Cardiac fibroblast (primary cell): ENCODE measurements around the gene GLI3.
A peak's percentile ranks its signal among the peaks of the same experiment; 100 is the strongest.

ENCODE experiments used
- DNase-seq, 2 donors: peaks; one replicate each; pipeline versions ENCODE4 v3.0.0 to v3.0.0-alpha.2; 2010; ENCODE audit warnings: low read depth in 2 of 2
- H3K4me3 ChIP-seq, 2 donors: replicated peaks in 1 of 2; 1 replicate in 1 of 2; 2 replicates in 1 of 2; pipeline ENCODE4 v1.5.1; 2011; ENCODE audit warnings: low read depth in 2 of 2, low read length in 2 of 2, mild to moderate bottlenecking in 2 of 2, moderate library complexity in 1 of 2
- TF ChIP-seq, protein P1 (sequence below): IDR thresholded peaks from one replicate; pipeline ENCODE4 v1.5.1; 2011; ENCODE audit warnings: low read depth, mild to moderate bottlenecking, low read length, inconsistent platforms

Gene GLI3

DNA sequence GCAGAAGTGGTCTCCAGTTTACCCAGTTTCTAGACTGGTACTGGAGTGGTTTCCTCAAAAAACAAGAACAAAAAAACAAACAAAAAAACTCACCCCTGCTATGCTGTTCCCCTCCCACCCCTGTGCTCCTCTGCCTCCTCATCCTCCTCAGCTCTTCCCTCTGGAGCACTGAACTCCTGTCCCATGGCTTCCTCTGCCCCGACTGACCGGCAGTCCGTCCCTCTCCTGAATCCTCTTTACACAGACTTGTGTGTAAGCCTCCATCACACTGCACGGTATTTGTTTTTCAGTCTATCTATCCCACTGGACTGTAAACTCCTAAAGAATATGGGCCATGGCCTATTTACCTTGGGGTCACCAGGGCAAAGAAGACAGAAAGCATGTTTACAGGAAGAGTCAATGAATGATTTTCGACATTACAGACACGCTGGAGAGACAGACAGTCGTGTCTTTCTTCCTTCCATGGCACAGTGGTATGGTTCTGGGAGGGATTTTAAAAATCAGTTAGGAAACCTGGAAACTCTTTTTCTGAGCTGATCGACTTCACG, 265.3 kb downstream of the GLI3 start:
- TF ChIP-seq, protein P1, sequence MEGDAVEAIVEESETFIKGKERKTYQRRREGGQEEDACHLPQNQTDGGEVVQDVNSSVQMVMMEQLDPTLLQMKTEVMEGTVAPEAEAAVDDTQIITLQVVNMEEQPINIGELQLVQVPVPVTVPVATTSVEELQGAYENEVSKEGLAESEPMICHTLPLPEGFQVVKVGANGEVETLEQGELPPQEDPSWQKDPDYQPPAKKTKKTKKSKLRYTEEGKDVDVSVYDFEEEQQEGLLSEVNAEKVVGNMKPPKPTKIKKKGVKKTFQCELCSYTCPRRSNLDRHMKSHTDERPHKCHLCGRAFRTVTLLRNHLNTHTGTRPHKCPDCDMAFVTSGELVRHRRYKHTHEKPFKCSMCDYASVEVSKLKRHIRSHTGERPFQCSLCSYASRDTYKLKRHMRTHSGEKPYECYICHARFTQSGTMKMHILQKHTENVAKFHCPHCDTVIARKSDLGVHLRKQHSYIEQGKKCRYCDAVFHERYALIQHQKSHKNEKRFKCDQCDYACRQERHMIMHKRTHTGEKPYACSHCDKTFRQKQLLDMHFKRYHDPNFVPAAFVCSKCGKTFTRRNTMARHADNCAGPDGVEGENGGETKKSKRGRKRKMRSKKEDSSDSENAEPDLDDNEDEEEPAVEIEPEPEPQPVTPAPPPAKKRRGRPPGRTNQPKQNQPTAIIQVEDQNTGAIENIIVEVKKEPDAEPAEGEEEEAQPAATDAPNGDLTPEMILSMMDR = no peak

GRCh38 chr7:41970941-41971340, 266.1 kb downstream of the GLI3 start:
- H3K4me3 ChIP-seq = no peak overlapping the region
- DNase-seq = no peak
- TF ChIP-seq, protein P1 = no peak

More for the DNA sequence above, 265.3 kb downstream of the GLI3 start:
- DNase-seq = no peak
- no peak overlapping the region for H3K4me3 ChIP-seq

DNA sequence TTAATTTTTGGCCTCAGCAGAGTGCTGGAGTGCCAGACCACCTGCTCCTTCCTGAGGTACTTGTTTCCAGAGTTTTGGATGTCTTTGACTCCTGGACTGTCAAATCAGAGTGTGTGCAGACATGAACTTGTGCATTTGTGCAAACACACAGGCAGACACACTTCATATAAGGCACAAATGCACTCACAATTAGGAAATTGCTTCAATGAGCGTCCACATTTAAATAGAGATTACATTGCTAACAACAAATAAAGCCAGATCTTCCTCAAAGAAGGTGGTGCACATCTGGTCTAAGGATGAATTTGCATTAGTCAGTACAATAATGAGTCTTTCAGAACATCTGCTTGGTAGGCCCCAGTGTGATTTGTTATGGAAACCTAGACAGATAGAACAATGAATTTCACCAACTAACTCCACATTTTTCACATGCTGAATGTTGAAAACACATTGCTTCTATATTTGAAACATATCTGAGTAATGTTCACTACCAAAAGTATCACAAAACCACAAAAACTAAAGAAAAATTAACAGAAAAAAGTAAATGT, 267.4 kb downstream of the GLI3 start:
- peak in 1 of 2 donors; percentile 50 for DNase-seq
- H3K4me3 ChIP-seq = no peak overlapping the region
- TF ChIP-seq, protein P1 = no peak

GRCh38 chr7:41967156-41967555, 269.9 kb downstream of the GLI3 start:
- no peak overlapping the region for H3K4me3 ChIP-seq
- TF ChIP-seq, protein P1 = no peak
- DNase-seq = peak; percentile 66 to 73

DNA sequence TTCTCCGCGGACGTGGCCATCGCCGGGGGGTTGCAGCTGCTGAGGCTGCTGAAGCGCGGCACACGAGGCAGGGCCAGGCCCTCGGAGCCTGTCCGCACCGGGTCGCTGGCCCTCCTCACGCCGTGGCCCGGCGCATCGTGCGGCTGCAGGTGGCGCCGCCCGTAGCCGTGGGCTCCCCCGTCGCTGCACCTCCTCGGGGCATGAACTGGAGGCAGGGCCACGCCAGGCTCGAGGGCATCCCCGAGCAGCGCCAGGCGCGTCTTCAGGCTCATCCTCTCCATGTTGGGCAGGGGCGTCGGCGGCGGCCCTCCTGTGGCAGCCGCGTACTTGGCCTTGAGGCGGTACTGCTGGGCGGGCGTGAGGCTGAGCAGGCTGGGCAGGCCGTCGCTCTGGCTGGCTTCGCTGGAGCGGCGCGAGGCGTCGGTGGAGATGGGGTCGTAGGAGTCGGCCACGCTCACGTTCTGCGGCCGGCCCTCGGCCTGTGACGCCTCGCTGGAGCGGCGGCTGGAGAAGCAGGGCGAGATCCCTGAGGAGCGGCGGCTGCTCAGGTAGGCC, 271.0 kb downstream of the GLI3 start:
- no peak overlapping the region for H3K4me3 ChIP-seq
- TF ChIP-seq, protein P1 = no peak
- DNase-seq = no peak

GRCh38 chr7:41964849-41965745, 271.9 kb downstream of the GLI3 start:
- no peak overlapping the region for H3K4me3 ChIP-seq
- TF ChIP-seq, protein P1 = no peak
- no peak for DNase-seq
